Progenitor cell of endocrine pancreas (in vitro differentiated cells): ENCODE data around the gene HS3ST3A1. TPM values are rescaled to one million over a fixed set of nuclear protein-coding genes. Genes with fewer than 3 reads are reported as not detected.

ENCODE experiments used
- DNase-seq: peaks from one replicate; pipeline ENCODE4 v3.0.0; 2021; ENCODE audit warnings: low spot score; ENCODE audit not compliant: unreplicated experiment
- H3K27ac Mint-ChIP-seq: 2 replicates; pipeline ENCODE4 v1.8.0; 2021; ENCODE audit warnings: mild to moderate bottlenecking, moderate library complexity, mixed read lengths
- H3K27me3 Mint-ChIP-seq: 2 replicates; pipeline ENCODE4 v1.8.0; 2021; ENCODE audit warnings: mixed read lengths
- H3K36me3 Mint-ChIP-seq: 2 replicates; pipeline ENCODE4 v1.8.0; 2022; ENCODE audit warnings: mixed read lengths; ENCODE audit not compliant: insufficient read depth
- H3K4me1 Mint-ChIP-seq: 2 replicates; pipeline ENCODE4 v1.8.0; 2021; ENCODE audit warnings: low read depth, mixed read lengths
- H3K4me3 Mint-ChIP-seq: 2 replicates; pipeline ENCODE4 v1.8.0; 2021; ENCODE audit warnings: low read depth, mild to moderate bottlenecking, moderate library complexity, mixed read lengths
- H3K9me3 Mint-ChIP-seq: 2 replicates; pipeline ENCODE4 v1.8.0; 2021; ENCODE audit warnings: low read depth, mixed read lengths
- total RNA-seq: library from RNA; stranded (reverse); gene quantifications from 2 replicates; pipeline ENCODE4 v1.2.1, GENCODE V29; 2021
- TF ChIP-seq, protein P1 (sequence below): fragments of 200-600 bp; sonication (generic); IDR thresholded peaks from one replicate; pipeline ENCODE4 v1.5.0; 2021; ENCODE audit warnings: antibody characterized with exemption, mild to moderate bottlenecking; ENCODE audit not compliant: unreplicated experiment

HS3ST3A1 gene
- total RNA-seq, 1 donor from 2014 or later, result 8.8 TPM

DNA sequence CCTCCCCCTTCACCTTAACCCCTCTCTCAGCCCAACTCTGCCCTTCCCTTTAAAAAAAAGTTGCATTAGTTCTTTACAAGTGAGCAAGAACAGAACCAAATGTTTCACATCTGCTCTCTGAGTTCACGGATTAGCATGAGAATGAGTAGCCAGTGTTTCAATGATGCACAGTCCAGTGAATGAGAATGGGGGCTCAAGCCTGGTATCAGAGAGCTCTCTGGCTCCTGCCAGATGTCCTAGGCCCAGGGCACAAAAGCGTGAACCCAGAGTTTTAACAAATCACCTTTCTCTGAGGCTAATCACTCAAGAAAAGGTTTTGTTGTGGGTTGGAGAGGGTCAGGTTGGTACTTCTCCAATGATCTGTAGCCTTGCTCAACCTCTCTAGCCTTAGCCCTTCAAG, 41.5 kb upstream of the HS3ST3A1 start:
- DNase-seq, result no peak
- Mint-ChIP-seq H3K9me3 (no peaks in the 10 kb centered on the region), H3K36me3 (no peaks in the 10 kb centered on the region), H3K27me3 (peaks cover 10% of the 10 kb centered on the region), H3K27ac (no peak overlapping the region), H3K4me3 (no peak overlapping the region), H3K4me1 (peaks cover 2% of the 10 kb centered on the region)
- TF ChIP-seq, protein P1, sequence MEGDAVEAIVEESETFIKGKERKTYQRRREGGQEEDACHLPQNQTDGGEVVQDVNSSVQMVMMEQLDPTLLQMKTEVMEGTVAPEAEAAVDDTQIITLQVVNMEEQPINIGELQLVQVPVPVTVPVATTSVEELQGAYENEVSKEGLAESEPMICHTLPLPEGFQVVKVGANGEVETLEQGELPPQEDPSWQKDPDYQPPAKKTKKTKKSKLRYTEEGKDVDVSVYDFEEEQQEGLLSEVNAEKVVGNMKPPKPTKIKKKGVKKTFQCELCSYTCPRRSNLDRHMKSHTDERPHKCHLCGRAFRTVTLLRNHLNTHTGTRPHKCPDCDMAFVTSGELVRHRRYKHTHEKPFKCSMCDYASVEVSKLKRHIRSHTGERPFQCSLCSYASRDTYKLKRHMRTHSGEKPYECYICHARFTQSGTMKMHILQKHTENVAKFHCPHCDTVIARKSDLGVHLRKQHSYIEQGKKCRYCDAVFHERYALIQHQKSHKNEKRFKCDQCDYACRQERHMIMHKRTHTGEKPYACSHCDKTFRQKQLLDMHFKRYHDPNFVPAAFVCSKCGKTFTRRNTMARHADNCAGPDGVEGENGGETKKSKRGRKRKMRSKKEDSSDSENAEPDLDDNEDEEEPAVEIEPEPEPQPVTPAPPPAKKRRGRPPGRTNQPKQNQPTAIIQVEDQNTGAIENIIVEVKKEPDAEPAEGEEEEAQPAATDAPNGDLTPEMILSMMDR, result no peak

- peaks cover 2% of the 10 kb centered on the region for H3K4me1 Mint-ChIP-seq
- H3K9me3 Mint-ChIP-seq, result no peaks in the 10 kb centered on the region
- H3K36me3 Mint-ChIP-seq, result no peaks in the 10 kb centered on the region
- H3K27ac Mint-ChIP-seq, result no peak overlapping the region
- DNase-seq, result no peak
- peaks cover 10% of the 10 kb centered on the region for H3K27me3 Mint-ChIP-seq
- TF ChIP-seq, protein P1, result no peak
- no peak overlapping the region for H3K4me3 Mint-ChIP-seq
Observed at GRCh38 chr17:13642188-13642587, 40.5 kb upstream of the HS3ST3A1 start.

- H3K27ac Mint-ChIP-seq, result no peak overlapping the region
- no peaks in the 10 kb centered on the region for H3K36me3 Mint-ChIP-seq
Observed at GRCh38 chr17:13640551-13640950, 38.8 kb upstream of the HS3ST3A1 start.

GRCh38 chr17:13638855-13639458, 37.2 kb upstream of the HS3ST3A1 start:
- Mint-ChIP-seq H3K9me3 (no peaks in the 10 kb centered on the region), H3K27me3 (peaks cover 7% of the 10 kb centered on the region), H3K36me3 (no peaks in the 10 kb centered on the region), H3K4me1 (peaks cover 4% of the 10 kb centered on the region), H3K27ac (no peak overlapping the region), H3K4me3 (no peak overlapping the region)
- TF ChIP-seq, protein P1, result no peak
- DNase-seq, result no peak

More at GRCh38 chr17:13640551-13640950, 38.8 kb upstream of the HS3ST3A1 start:
- Mint-ChIP-seq H3K4me3 (no peak overlapping the region), H3K4me1 (peaks cover 4% of the 10 kb centered on the region), H3K9me3 (no peaks in the 10 kb centered on the region), H3K27me3 (peaks cover 10% of the 10 kb centered on the region)
- TF ChIP-seq, protein P1, result no peak
- DNase-seq, result no peak

- Mint-ChIP-seq H3K36me3 (no peaks in the 10 kb centered on the region), H3K4me1 (peaks cover 2% of the 10 kb centered on the region), H3K4me3 (no peak overlapping the region), H3K9me3 (no peaks in the 10 kb centered on the region), H3K27ac (no peak overlapping the region), H3K27me3 (no peaks in the 10 kb centered on the region)
- no peak for DNase-seq
- TF ChIP-seq, protein P1, result no peak
Observed at GRCh38 chr17:13636951-13637350, 35.2 kb upstream of the HS3ST3A1 start.
